A549 (cell line): Measurements from ENCODE around the gene KIF4A. TPM values are rescaled to one million over a fixed set of nuclear protein-coding genes. Genes with fewer than 3 reads are reported as not detected.
A peak's percentile ranks its signal among the peaks of the same experiment; 100 is the strongest.

Source experiments
- ATAC-seq, 2 experiments: fragments of 200-7000 bp in 1 of 2; fragments of >200 bp in 1 of 2; cut with Nextera tagmentation in 1 of 2; cut with Tn5 transposase in 1 of 2; 3 replicates each; pipeline versions ENCODE4 v1.8.0 to v1.9.1; 2018 to 2020; ENCODE audit warnings: mild to moderate bottlenecking in 1 of 2, moderate library complexity in 1 of 2
- CTCF ChIA-PET: fragments of 300-600 bp; sonication (Branson Sonifier 250); formaldehyde crosslinking; extraction: SDS; loops from one replicate; lab custom pipeline; 2021; ENCODE audit warnings: antibody characterized with exemption, inconsistent platforms; lab: Yijun Ruan, JAX
- POLR2A ChIA-PET: fragments of 350-600 bp; formaldehyde crosslinking; extraction: SDS; loops from one replicate; lab custom pipeline; 2021; ENCODE audit warnings: antibody characterized with exemption, inconsistent platforms; lab: Yijun Ruan, JAX
- DNase-seq, 2 experiments: peaks; one replicate each; pipeline versions ENCODE4 v3.0.0 to v3.0.0-alpha.2; 2011 to 2016; ENCODE audit warnings: low read depth in 1 of 2, low spot score in 1 of 2
- FAIRE-seq: peaks from 2 replicates; lab custom pipeline; 2011; peaks lifted over from hg19 to GRCh38; lab: Jason Lieb, UNC
- H3K27ac ChIP-seq, 2 experiments: fragments of >200 bp; sonication (Bioruptor Twin); formaldehyde crosslinking; 3 replicates each; pipeline ENCODE4 v1.5.1; 2016 to 2017
- H3K4me1 ChIP-seq: fragments of >200 bp; sonication (Bioruptor Twin); formaldehyde crosslinking; 3 replicates; pipeline ENCODE4 v1.6.1; 2016
- H3K4me2 ChIP-seq: fragments of >200 bp; sonication (Bioruptor Twin); formaldehyde crosslinking; 3 replicates; pipeline ENCODE4 v1.6.1; 2016
- H3K4me3 ChIP-seq: fragments of >200 bp; sonication (Bioruptor Twin); formaldehyde crosslinking; 3 replicates; pipeline ENCODE4 v1.5.1; 2016
- H3K9me3 ChIP-seq: fragments of >200 bp; sonication (Bioruptor Twin); formaldehyde crosslinking; 3 replicates; pipeline ENCODE4 v1.6.1; 2016
- BHLHE40 ChIP-seq: IDR thresholded peaks from 2 replicates; pipeline ENCODE4 v1.6.1; 2012; ENCODE audit warnings: low read depth, low read length, inconsistent platforms
- CBX2 ChIP-seq: fragments of 200-600 bp; sonication (generic); IDR thresholded peaks from 2 replicates; pipeline ENCODE4 v1.6.1; 2016; ENCODE audit warnings: low read depth, mild to moderate bottlenecking, borderline replicate concordance
- CBX8 ChIP-seq: fragments of 200-600 bp; sonication (generic); IDR thresholded peaks from 2 replicates; pipeline ENCODE4 v1.6.1; 2016
- CEBPB ChIP-seq, 2 experiments: fragments of >200 bp in 1 of 2; sonication (Bioruptor Twin) in 1 of 2; formaldehyde crosslinking in 1 of 2; IDR thresholded peaks; 2 replicates each; pipeline ENCODE4 v1.6.1; 2012 to 2016
- CHD2 ChIP-seq: fragments of 150-350 bp; IDR thresholded peaks from 2 replicates; pipeline ENCODE4 v1.6.1; 2014; ENCODE audit warnings: low read length; ENCODE audit not compliant: partially characterized antibody
- EP300 ChIP-seq, 2 experiments: fragments of >200 bp; sonication (Bioruptor Twin); formaldehyde crosslinking; IDR thresholded peaks; 2 replicates in 1 of 2; 3 replicates in 1 of 2; pipeline ENCODE4 v1.6.1; 2016 to 2017
- ESRRA ChIP-seq: fragments of 150-350 bp; IDR thresholded peaks from 2 replicates; pipeline ENCODE4 v1.6.1; 2014; ENCODE audit warnings: mild to moderate bottlenecking, low read length, borderline replicate concordance
- HDAC2 ChIP-seq: fragments of 200-600 bp; sonication (generic); IDR thresholded peaks from 2 replicates; pipeline ENCODE4 v1.6.1; 2016
- HOXB13 ChIP-seq: fragments of 250-450 bp; sonication (Bioruptor Pico); IDR thresholded peaks from 2 replicates; pipeline ENCODE4 v1.5.0; 2020; ENCODE audit warnings: low read depth, mild to moderate bottlenecking, moderate library complexity
- HOXB5 ChIP-seq: fragments of 250-450 bp; sonication (Bioruptor Pico); IDR thresholded peaks from 2 replicates; pipeline ENCODE4 v1.5.0; 2020; ENCODE audit warnings: mild to moderate bottlenecking, moderate library complexity
- KDM5A ChIP-seq: fragments of 200-600 bp; sonication (generic); IDR thresholded peaks from 2 replicates; pipeline ENCODE4 v1.6.1; 2016; ENCODE audit warnings: antibody characterized with exemption, mild to moderate bottlenecking
- MAFK ChIP-seq: fragments of 450-650 bp; IDR thresholded peaks from 2 replicates; pipeline ENCODE4 v1.6.1; 2014; ENCODE audit not compliant: partially characterized antibody
- NFE2L2 ChIP-seq: fragments of 150-350 bp; conservative IDR thresholded peaks from 2 replicates; pipeline ENCODE4 v1.6.1; 2014; ENCODE audit warnings: low read length
- NPAS2 ChIP-seq: fragments of 250-450 bp; sonication (Bioruptor Pico); IDR thresholded peaks from 2 replicates; pipeline ENCODE4 v1.8.0; 2022; ENCODE audit warnings: mild to moderate bottlenecking, moderate library complexity, borderline replicate concordance
- RAD21 ChIP-seq, 2 experiments: fragments of >200 bp in 1 of 2; sonication (Bioruptor Twin) in 1 of 2; formaldehyde crosslinking in 1 of 2; IDR thresholded peaks in 1 of 2; conservative IDR thresholded peaks in 1 of 2; 2 replicates in 1 of 2; 3 replicates in 1 of 2; pipeline ENCODE4 v1.6.1; 2012 to 2018; ENCODE audit warnings: inconsistent platforms in 1 of 2
- RARB ChIP-seq: fragments of 250-450 bp; sonication (Bioruptor Pico); IDR thresholded peaks from 2 replicates; pipeline ENCODE4 v1.8.0; 2021; ENCODE audit warnings: mild to moderate bottlenecking, moderate library complexity
- TFCP2L1 ChIP-seq: fragments of 250-450 bp; sonication (Bioruptor Pico); IDR thresholded peaks from 2 replicates; pipeline ENCODE4 v1.5.0; 2021; ENCODE audit warnings: mild to moderate bottlenecking
- TP53 ChIP-seq: fragments of 250-450 bp; sonication (Bioruptor Pico); IDR thresholded peaks from 2 replicates; pipeline ENCODE4 v1.5.0; 2021; ENCODE audit warnings: mild to moderate bottlenecking, moderate library complexity
- ZFP36 ChIP-seq: fragments of 450-650 bp; IDR thresholded peaks from 2 replicates; pipeline ENCODE4 v1.6.1; 2014; ENCODE audit warnings: borderline replicate concordance; ENCODE audit not compliant: partially characterized antibody
- WGBS: methylation state at CpG from one replicate; pipeline ENCODE4 v1.1.6; 2017; ENCODE audit errors: missing lambda C conversion rate; 5-methylcytosine and 5-hydroxymethylcytosine counted together
- polyA plus RNA-seq, 4 experiments: library from polyadenylated mRNA; depleted of rRNA in 3 of 4; stranded (reverse); fragments of >200 nt; fragmentation: RNase III in 1 of 4; extraction: RNeasy Plus Mini Kit Qiagen cat#74134 plus additional on column Dnase treatment in 1 of 4; gene quantifications; 2 replicates in 3 of 4; 3 replicates in 1 of 4; pipeline ENCODE4 v1.2.3, GENCODE V29; 2011 to 2017
- TF ChIP-seq, protein P1 (sequence below): IDR thresholded peaks from 2 replicates; pipeline ENCODE4 v1.6.1; 2012; ENCODE audit warnings: low read depth, borderline replicate concordance
- TF ChIP-seq, protein P2 (sequence below): fragments of 250-450 bp; sonication (Bioruptor Pico); IDR thresholded peaks from 2 replicates; pipeline ENCODE4 v1.5.0; 2021; ENCODE audit warnings: mild to moderate bottlenecking, moderate library complexity, borderline replicate concordance
- TF ChIP-seq, protein P3 (sequence below): fragments of 150-350 bp; IDR thresholded peaks from 2 replicates; pipeline ENCODE4 v1.6.1; 2014; ENCODE audit warnings: low read depth, mild to moderate bottlenecking, low read length
- TF ChIP-seq, protein P4 (sequence below): fragments of 200-600 bp; sonication (generic); IDR thresholded peaks from 2 replicates; pipeline ENCODE4 v1.6.1; 2016; ENCODE audit warnings: antibody characterized with exemption, mild to moderate bottlenecking, moderate library complexity
- TF ChIP-seq, protein P5 (sequence below): fragments of >200 bp; sonication (Bioruptor Twin); formaldehyde crosslinking; IDR thresholded peaks from 2 replicates; pipeline ENCODE4 v1.6.1; 2016

The KIF4A gene
- polyA plus RNA-seq, 2 of the 4 experiments (the other 2 are of a cell fraction): 27.9 to 46.6 TPM

DNA sequence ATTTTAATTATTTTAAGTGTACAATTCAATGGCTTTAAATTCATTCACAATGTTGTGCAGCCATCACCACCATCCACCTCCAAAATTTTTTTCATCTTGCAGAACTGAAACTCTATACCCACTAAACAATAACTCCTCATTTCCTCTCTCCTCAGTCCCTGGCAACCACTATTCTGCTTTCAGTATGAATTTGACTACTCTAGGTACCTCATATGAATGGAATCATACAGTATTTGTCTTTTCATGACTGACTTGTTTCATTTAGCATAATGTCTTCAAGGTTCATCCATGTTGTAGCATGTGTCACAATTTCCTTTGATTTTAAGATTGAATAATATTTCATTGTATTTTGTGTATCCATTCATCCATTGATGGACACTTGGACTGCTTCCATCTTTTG, 46.9 kb downstream of the KIF4A start:
- Histone ChIP-seq H3K9me3 (no peaks in the 10 kb centered on the region), H3K4me1 (no peaks in the 10 kb centered on the region), H3K4me2 (no peak overlapping the region), H3K4me3 (no peak overlapping the region), H3K27ac (no peak overlapping the region)
- TF ChIP-seq RARB (CRISPR knock-in tag): no peak
- TF ChIP-seq, protein P1, sequence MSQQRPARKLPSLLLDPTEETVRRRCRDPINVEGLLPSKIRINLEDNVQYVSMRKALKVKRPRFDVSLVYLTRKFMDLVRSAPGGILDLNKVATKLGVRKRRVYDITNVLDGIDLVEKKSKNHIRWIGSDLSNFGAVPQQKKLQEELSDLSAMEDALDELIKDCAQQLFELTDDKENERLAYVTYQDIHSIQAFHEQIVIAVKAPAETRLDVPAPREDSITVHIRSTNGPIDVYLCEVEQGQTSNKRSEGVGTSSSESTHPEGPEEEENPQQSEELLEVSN: no peak
- no peak for TF ChIP-seq HOXB5 (CRISPR knock-in tag)
- TF ChIP-seq HDAC2: no peak
- no peak for TF ChIP-seq TP53
- TF ChIP-seq MAFK: no peak
- no peak for TF ChIP-seq CBX8
- TF ChIP-seq NPAS2 (CRISPR knock-in tag): no peak
- TF ChIP-seq CHD2: no peak
- no peak for TF ChIP-seq KDM5A
- TF ChIP-seq RAD21 (conservative IDR thresholded peaks at IDR 0.05 in 1 of 2, IDR thresholded peaks at IDR 0.05 in 1 of 2): no peak
- TF ChIP-seq BHLHE40: no peak
- TF ChIP-seq, protein P2, sequence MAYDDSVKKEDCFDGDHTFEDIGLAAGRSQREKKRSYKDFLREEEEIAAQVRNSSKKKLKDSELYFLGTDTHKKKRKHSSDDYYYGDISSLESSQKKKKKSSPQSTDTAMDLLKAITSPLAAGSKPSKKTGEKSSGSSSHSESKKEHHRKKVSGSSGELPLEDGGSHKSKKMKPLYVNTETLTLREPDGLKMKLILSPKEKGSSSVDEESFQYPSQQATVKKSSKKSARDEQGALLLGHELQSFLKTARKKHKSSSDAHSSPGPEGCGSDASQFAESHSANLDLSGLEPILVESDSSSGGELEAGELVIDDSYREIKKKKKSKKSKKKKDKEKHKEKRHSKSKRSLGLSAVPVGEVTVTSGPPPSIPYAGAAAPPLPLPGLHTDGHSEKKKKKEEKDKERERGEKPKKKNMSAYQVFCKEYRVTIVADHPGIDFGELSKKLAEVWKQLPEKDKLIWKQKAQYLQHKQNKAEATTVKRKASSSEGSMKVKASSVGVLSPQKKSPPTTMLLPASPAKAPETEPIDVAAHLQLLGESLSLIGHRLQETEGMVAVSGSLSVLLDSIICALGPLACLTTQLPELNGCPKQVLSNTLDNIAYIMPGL (CRISPR knock-in tag): no peak
- TF ChIP-seq CEBPB (IDR thresholded peaks at IDR 0.05): no peak
- TF ChIP-seq HOXB13 (CRISPR knock-in tag): no peak
- no peak for TF ChIP-seq ESRRA
- no peak for TF ChIP-seq NFE2L2
- TF ChIP-seq TFCP2L1: no peak
- no peak for TF ChIP-seq CBX2
- ATAC-seq (no peak), FAIRE-seq (no peak), DNase-seq (no peak)
- CTCF ChIA-PET: no interaction called here
- POLR2A ChIA-PET: no interaction called here

DNA sequence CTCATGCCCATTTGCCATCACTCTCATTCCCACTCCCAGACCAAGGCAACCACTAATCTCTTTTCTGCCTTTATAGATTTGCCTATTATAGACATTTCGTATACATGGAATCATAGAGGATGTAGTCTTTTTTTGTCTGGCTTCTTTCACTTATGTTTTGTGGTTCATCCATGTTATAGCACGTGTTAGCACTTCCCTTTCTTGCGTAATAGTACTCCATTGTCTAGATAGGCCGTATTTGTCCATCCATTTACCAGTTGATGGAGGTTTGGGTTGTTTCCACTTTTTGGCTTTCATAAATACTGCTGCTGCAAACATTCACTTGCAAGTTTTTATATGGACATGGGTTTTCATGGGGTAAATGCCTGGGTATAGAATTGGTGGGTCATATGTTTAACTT, 48.4 kb downstream of the KIF4A start:
- H3K4me1 ChIP-seq: no peaks in the 10 kb centered on the region
- TF ChIP-seq, protein P3, sequence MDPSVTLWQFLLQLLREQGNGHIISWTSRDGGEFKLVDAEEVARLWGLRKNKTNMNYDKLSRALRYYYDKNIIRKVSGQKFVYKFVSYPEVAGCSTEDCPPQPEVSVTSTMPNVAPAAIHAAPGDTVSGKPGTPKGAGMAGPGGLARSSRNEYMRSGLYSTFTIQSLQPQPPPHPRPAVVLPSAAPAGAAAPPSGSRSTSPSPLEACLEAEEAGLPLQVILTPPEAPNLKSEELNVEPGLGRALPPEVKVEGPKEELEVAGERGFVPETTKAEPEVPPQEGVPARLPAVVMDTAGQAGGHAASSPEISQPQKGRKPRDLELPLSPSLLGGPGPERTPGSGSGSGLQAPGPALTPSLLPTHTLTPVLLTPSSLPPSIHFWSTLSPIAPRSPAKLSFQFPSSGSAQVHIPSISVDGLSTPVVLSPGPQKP: no peak
- TF ChIP-seq CEBPB (IDR thresholded peaks at IDR 0.05) (peak in 1 of 2 experiments; percentile 42; a peak in 2 of 4 replicates), EP300 (IDR thresholded peaks at IDR 0.05) (no peak), ESRRA (no peak), ZFP36 (no peak)
- TF ChIP-seq, protein P4, sequence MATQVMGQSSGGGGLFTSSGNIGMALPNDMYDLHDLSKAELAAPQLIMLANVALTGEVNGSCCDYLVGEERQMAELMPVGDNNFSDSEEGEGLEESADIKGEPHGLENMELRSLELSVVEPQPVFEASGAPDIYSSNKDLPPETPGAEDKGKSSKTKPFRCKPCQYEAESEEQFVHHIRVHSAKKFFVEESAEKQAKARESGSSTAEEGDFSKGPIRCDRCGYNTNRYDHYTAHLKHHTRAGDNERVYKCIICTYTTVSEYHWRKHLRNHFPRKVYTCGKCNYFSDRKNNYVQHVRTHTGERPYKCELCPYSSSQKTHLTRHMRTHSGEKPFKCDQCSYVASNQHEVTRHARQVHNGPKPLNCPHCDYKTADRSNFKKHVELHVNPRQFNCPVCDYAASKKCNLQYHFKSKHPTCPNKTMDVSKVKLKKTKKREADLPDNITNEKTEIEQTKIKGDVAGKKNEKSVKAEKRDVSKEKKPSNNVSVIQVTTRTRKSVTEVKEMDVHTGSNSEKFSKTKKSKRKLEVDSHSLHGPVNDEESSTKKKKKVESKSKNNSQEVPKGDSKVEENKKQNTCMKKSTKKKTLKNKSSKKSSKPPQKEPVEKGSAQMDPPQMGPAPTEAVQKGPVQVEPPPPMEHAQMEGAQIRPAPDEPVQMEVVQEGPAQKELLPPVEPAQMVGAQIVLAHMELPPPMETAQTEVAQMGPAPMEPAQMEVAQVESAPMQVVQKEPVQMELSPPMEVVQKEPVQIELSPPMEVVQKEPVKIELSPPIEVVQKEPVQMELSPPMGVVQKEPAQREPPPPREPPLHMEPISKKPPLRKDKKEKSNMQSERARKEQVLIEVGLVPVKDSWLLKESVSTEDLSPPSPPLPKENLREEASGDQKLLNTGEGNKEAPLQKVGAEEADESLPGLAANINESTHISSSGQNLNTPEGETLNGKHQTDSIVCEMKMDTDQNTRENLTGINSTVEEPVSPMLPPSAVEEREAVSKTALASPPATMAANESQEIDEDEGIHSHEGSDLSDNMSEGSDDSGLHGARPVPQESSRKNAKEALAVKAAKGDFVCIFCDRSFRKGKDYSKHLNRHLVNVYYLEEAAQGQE: no peak
- TF ChIP-seq, protein P2 (CRISPR knock-in tag): no peak
- TF ChIP-seq, protein P5, sequence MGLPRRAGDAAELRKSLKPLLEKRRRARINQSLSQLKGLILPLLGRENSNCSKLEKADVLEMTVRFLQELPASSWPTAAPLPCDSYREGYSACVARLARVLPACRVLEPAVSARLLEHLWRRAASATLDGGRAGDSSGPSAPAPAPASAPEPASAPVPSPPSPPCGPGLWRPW: no peak
- TF ChIP-seq, all 56 proteins: peak for 1
- FAIRE-seq (peak; percentile 88), ATAC-seq (no peak), DNase-seq (no peak)
- H3K4me2 ChIP-seq: no peak overlapping the region
- CTCF ChIA-PET: no interaction called here
- POLR2A ChIA-PET: no interaction called here
- H3K27ac ChIP-seq: no peak overlapping the region
- no peak overlapping the region for H3K4me3 ChIP-seq
- 93% methylated on average over 4 of the region's 4 CpGs for WGBS
- no peaks in the 10 kb centered on the region for H3K9me3 ChIP-seq
